Erythroblast (primary cell): Measurements from ENCODE around the gene MRPL46.

Experiments used
- GATA1 ChIP-seq: IDR thresholded peaks from 2 replicates; pipeline ENCODE4 v1.6.1; 2011; ENCODE audit warnings: low read depth, mild to moderate bottlenecking, control low read depth, low read length, moderate library complexity
- POLR2A ChIP-seq: IDR thresholded peaks from 2 replicates; pipeline ENCODE4 v1.6.1; 2011; ENCODE audit warnings: mild to moderate bottlenecking, low read length

GRCh38 chr15:88428053-88428452 is 39.1 kb downstream of the MRPL46 start:
- TF ChIP-seq POLR2A (no peak), GATA1 (no peak)
